PFSK-1 (cell line): ENCODE measurements around the gene SLC29A4.

Experiments
- POLR2AphosphoS5 ChIP-seq: IDR thresholded peaks from 2 replicates; pipeline ENCODE4 v1.6.1; 2012; ENCODE audit warnings: low read depth, mild to moderate bottlenecking, control low read depth, low read length, moderate library complexity
- SIN3A ChIP-seq: IDR thresholded peaks from 2 replicates; pipeline ENCODE4 v1.6.1; 2012; ENCODE audit warnings: mild to moderate bottlenecking, low read length, moderate library complexity, borderline replicate concordance; ENCODE audit not compliant: insufficient read depth
- TAF1 ChIP-seq: IDR thresholded peaks from 2 replicates; pipeline ENCODE4 v1.6.1; 2012; ENCODE audit warnings: low read length, control low read depth, borderline replicate concordance; ENCODE audit not compliant: insufficient read depth
- TF ChIP-seq, protein P1 (sequence below), 2 experiments: IDR thresholded peaks; 2 replicates each; pipeline versions ENCODE4 v1.6.1 to v1.8.0; 2011 to 2012; ENCODE audit warnings: low read depth in 2 of 2, low read length in 2 of 2, control low read depth in 1 of 2, inconsistent platforms in 1 of 2, mild to moderate bottlenecking in 1 of 2, moderate library complexity in 1 of 2; ENCODE audit not compliant: insufficient read depth in 1 of 2

- TF ChIP-seq POLR2AphosphoS5 (no peak), SIN3A (no peak), TAF1 (no peak)
- TF ChIP-seq, protein P1, sequence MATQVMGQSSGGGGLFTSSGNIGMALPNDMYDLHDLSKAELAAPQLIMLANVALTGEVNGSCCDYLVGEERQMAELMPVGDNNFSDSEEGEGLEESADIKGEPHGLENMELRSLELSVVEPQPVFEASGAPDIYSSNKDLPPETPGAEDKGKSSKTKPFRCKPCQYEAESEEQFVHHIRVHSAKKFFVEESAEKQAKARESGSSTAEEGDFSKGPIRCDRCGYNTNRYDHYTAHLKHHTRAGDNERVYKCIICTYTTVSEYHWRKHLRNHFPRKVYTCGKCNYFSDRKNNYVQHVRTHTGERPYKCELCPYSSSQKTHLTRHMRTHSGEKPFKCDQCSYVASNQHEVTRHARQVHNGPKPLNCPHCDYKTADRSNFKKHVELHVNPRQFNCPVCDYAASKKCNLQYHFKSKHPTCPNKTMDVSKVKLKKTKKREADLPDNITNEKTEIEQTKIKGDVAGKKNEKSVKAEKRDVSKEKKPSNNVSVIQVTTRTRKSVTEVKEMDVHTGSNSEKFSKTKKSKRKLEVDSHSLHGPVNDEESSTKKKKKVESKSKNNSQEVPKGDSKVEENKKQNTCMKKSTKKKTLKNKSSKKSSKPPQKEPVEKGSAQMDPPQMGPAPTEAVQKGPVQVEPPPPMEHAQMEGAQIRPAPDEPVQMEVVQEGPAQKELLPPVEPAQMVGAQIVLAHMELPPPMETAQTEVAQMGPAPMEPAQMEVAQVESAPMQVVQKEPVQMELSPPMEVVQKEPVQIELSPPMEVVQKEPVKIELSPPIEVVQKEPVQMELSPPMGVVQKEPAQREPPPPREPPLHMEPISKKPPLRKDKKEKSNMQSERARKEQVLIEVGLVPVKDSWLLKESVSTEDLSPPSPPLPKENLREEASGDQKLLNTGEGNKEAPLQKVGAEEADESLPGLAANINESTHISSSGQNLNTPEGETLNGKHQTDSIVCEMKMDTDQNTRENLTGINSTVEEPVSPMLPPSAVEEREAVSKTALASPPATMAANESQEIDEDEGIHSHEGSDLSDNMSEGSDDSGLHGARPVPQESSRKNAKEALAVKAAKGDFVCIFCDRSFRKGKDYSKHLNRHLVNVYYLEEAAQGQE (IDR thresholded peaks at IDR 0.05; ENCODE audit: insufficient read depth in 1 of 2, low read depth in 2 of 2, low read length in 2 of 2), result no peak
These were observed 33.0 kb downstream of the SLC29A4 start for GRCh38 chr7:5315761-5316160.
